NOMO-1 (cell line): ENCODE results near the gene ZNF77.
"Not testable (repeated sequence)": the region's sequence is repeated elsewhere in the genome, so short reads cannot be mapped to it uniquely, and the experiment has no call there.

ENCODE experiments used
- DNase-seq, 2 experiments: peaks; one replicate each; lab custom pipeline; 2025; ENCODE audit not compliant: unreplicated experiment in 2 of 2; lab: John Stamatoyannopoulos, UW

The ZNF77 gene

GRCh38 chr19:2973229-2973628 lies 28.5 kb upstream of the ZNF77 start:
- DNase-seq: no peak

- DNase-seq: no peak
Measured at GRCh38 chr19:2970201-2970835, 25.5 kb upstream of the ZNF77 start.

DNA sequence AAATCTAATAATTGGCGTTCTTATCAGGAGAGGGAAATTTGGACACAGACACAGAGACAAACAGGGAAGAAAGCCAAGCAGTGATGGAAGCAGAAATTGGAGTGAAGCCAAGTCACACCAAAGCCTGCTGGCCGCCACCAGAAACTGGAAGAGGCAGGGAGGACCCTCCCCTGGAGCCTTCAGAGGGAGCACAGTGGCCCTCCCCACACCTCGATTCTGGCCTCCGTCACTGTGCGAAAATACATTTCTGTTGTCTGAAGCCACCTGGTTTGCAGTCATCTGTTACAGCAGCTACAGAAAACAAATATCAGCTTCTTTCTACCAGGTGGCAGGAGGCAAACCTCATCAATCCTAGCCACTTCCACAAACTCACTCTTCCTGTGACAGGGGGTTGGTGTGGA lies 24.3 kb upstream of the ZNF77 start:
- DNase-seq: no peak

- no peak for DNase-seq
Measured at GRCh38 chr19:2967972-2968371, 23.2 kb upstream of the ZNF77 start.

GRCh38 chr19:2964874-2965273 lies 20.1 kb upstream of the ZNF77 start:
- no peak for DNase-seq

DNA sequence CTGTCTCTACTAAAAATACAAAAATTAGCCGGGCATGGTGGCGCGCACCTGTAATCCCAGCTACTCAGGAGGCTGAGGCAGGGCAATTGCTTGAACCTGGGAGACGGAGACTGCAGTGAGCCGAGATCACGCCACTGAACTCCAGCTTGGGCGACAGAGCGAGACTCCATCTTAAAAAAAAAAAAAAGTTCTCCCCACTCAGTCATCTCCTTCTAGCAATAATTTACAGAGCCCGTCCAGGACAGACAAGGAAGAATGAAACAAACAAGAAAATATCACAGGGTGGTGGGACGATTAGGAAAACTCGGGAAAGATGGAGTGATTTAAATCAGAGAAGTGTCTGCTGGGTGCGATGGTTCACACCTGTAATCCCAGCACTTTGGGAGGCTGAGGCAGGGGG lies 18.9 kb upstream of the ZNF77 start:
- DNase-seq: not testable (repeated sequence)

DNA sequence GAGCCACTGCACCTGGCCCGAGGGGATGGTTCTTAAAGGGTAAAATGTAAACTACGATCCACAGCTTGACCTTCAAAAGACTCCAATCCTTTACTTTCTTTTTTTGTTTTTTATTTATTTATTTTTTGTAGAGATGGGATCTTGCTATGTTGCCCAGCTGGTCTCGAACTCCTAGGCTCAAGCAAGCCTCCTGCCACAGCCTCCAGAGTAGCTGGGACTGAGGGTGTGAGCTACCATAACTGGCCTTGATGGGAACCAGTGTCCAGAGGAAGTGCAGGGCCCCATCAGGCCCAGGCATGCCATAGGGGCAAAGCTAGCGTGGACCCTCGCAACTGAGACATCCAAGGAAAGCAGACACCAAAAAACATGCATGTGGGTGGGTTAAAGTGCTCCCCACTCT lies 18.4 kb upstream of the ZNF77 start:
- DNase-seq: no peak

- peak in 1 of 2 experiments; percentile 61 for DNase-seq
Measured at GRCh38 chr19:2962018-2962670, 17.4 kb upstream of the ZNF77 start.

- no peak for DNase-seq
Measured at GRCh38 chr19:2960120-2960519, 15.3 kb upstream of the ZNF77 start.

DNA sequence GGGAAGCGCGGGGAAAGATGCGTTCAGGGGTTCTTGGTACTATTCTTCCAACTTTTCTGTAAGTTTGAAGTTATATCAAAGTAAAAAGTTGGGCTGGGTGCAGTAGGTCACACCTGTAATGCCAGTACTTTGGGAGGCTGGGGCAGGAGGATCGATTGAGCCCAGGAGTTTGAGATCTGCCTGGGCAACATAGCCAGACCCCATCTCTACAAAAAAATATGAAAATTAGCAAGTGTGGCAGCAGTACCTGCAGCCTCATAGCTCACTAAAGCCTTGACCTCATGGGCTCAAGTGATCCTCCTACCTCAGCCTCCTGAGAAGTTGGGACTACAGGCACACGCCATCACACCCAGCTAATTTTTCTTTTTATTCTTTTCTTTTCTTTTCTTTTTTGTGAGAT lies 12.4 kb upstream of the ZNF77 start:
- DNase-seq: no peak

DNA sequence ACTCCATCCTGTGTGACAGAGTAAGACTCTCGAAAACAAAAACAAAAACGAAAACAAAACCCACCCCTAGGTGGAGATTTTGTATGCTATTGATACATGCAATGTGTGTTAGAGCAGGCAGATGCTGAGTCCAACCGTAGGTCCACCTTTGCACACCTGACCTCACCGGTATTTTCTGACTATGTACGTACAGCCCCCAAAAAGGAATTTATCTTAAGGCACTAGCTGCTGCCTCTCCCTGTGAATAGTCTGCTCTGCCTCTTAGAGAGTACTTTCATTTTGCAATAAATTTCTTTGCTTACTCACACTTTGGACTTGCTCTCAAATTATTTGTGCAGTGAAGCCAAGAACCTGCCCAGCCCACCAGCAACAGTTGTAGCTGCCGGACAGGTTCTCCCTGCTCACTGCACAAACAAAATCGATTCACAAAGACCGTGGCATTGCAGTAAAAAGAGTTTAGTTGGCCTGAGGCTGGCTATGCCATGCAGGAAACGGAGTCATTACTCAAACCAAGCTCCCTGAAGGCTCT lies 8.2 kb upstream of the ZNF77 start:
- DNase-seq: no peak

DNA sequence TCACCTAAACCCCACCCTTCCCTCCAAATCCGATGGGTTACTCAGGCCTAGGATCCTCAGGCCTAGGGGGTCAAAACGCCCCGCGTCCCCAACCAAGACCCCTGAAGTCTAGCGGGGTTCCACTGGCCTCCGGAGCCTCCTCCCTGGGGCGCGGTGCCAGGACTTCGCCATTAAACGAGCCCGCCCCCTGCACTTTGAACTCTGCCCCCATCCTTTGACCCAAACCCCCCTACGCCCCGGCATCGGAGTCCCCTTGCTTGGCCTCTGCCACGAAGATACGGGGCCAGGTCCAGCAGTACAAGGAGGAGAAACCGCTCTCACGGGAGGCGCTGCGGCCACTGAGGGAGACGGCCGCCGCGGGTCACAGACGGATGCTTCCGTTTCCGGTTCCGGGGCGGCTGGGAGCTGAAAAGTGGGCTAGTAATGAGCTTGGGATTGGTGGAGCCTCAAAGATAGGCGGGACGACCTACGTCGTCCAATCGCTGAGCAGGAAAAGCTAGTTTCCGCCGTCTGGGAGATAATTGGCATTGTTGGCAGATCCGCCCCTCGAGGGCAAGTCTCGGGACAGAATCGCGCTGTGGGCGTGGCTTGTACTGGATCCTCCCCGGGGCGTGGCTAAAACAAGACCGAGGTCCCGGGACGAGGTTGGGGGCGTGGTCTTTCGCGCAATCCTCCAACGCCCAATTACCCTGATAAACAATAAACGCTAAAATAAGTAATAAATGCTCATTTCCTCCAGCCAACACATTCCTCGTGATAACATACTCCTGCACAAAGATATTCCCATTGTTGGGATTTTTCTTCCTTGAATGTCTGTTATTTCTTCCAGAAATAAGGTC lies 5.7 kb upstream of the ZNF77 start:
- DNase-seq: peak; percentile 97 to 99

DNA sequence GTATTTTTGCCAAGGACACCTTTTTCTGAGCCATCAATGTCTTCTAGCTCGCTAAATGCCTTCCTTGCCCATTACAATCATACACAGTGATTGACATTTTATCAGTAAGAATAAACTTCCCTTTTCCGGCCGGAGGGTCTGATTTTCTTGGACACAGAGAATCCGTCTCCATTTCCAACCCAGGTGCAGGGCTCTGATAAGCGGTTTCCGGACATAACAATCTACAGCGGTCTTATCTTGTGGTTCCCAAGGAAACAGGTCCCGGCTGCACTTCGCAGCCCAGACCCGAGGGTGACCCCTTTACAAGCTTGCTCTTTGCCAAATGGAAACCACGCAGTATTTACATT lies 5.1 kb upstream of the ZNF77 start:
- peak in 1 of 2 experiments; percentile 58 for DNase-seq

DNA sequence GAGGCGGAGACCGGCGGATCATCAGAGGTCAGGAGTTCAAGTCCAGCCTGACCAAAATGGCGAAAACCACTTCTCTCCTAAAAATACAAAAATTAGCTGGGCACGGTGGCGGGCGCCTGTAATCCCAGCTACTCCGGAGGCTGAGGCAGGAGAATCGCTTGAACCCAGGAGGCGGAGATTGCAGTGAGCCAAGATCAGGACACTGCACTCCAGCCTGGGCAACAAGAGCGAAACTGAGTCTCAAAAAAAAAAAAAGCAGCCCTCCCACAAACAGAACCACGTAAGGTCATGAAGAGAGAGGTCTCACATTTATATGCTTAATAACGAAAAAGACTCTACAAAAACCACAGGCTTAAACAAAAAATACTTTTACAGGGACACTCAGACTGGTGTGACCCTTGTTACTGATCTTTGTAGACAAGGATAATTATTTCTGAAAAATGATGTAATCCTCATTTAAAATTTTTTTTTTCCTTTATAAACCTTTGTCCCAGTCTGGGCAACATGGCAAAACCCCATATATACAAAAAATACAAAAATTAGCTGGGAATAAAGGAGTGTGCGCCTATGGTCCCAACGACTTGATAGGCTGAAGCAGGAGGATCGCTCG lies 909 bp upstream of the ZNF77 start:
- no peak for DNase-seq

- DNase-seq: no peak
Measured at GRCh38 chr19:2944403-2944774, 382 bp downstream of the ZNF77 start.

DNA sequence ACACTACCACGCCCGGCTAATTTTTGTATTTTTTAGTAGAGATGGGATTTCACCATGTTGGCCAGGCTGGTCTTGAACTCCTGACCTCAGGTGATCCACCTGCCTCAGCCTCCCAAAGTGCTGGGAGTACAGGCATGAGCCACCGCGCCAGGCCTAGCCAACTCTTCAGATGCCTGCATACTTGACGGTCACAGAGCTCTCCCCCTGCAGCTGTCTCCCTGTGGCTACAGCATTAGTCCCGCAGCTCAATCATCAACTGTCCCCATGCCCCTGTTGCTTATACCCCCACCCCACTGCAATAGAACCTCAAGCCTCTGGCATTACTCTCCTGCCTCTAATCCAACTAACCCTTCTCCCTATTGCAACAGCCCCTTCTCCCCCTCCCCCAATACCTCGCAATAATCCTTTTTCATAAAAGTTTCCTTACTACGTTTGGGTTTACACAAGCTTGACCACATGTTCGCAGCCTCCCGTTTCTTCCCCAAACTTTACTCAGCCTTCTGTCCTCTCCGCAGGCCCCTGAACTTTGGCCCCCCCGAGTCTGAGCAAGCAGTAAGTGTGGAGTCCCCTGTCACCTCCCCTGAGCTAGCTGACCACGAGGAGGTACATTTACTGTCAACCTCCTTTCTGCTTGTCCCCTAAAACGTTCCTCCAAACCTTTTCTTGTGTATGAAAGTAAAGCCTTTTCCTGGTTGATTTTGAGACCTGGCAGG lies 1.7 kb downstream of the ZNF77 start:
- no peak for DNase-seq

DNA sequence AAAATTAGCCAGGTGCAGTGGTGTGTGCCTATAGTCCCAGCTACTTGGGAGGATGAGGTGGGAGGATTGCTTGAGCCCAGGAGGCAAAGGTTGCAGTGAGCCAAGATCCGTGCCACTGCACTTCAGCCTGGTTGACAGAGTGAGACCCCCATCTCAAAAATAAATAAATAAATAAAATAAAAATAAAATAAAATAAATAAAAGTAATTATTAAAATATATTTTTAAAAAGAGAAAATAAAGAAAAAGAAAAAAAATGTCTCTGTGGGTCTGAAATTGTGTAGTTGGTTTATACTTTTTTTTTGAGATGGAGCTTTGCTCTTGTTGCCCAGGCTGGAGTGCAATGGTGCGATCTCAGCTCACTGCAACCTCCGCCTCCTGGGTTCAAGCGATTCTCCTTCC lies 8.9 kb downstream of the ZNF77 start:
- DNase-seq: not testable (repeated sequence)

GRCh38 chr19:2933490-2933910 lies 11.3 kb downstream of the ZNF77 start:
- no peak for DNase-seq

DNA sequence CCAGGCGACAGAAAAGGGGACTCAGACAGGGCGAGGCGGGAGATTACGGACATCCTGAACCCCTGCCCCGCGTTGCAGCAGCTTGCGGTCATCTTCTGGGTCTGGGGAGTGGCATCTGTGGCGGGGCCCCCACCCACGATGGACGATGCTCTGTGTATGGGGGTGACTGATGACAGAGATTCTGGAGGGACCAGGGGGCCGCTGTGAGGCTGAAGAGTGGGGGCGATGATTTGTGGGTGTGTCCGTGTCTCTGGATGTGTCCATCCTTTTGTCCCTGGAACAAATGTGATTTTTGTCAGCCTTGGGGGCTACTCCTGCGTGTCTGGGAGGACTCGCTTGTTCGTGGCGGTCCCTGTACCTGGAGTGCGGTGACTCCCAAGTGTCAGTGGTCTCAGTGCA lies 17.7 kb downstream of the ZNF77 start:
- DNase-seq: no peak

- DNase-seq: no peak
Measured at GRCh38 chr19:2926341-2927031, 18.3 kb downstream of the ZNF77 start.
